ENCODE data around the gene RRBP1.

GRCh38 chr20:17652411-17652810 lies 29.6 kb downstream of the RRBP1 start:
- no peak for TF ChIP-seq CTCF (IDR thresholded peaks at IDR 0.05; ENCODE audit: low read length)
- no peak for TF ChIP-seq EZH2 (optimal IDR thresholded peaks at IDR 0.05; ENCODE audit: low read depth, low read length)
- no peak for TF ChIP-seq EZH2phosphoT487 (IDR thresholded peaks at IDR 0.05; ENCODE audit: low read length)
